ENCODE measurements around the gene ARHGAP44. TPM values are rescaled to one million over a fixed set of nuclear protein-coding genes. Genes with fewer than 3 reads are reported as not detected.

Gene ARHGAP44
- total and polyA plus RNA-seq, 2 experiments from 2014 or later: 5.8 to 16.4 TPM

DNA sequence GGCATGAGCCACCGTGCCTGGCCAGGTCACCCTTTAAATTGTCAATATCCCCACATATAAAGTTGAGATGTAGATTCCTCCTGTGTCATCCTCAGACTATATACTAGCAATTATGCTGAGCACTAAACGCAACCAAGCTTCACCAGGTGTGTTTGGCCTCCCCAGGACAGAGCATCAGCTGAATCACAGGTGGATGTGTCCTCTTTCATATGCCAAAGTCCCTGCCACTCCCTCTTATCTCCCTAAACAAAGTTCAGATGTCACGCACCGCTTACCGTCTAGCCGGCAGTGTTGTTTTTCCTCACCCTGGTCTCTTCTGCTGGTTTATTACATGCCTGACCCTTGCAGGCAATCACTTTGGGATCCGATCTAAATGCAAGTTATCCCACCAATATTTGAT is 43.8 kb upstream of the ARHGAP44 start:
- DNase-seq (ENCODE audit: low spot score): no peak

More for the DNA sequence above, 43.8 kb upstream of the ARHGAP44 start:
- H4K20me1 ChIP-seq (replicated peaks; ENCODE audit: insufficient read depth): no peaks in the 10 kb centered on the region
- H3K27ac ChIP-seq (ENCODE audit: low read depth): no peak overlapping the region
- no peaks in the 10 kb centered on the region for H3K27me3 ChIP-seq (ENCODE audit: insufficient read depth)
- no peaks in the 10 kb centered on the region for H3K9me2 ChIP-seq (ENCODE audit: insufficient read depth)
- H3K79me2 ChIP-seq (replicated peaks; ENCODE audit: insufficient read depth): no peaks in the 10 kb centered on the region
- Mint-ChIP-seq H3K27me3 (ENCODE audit: insufficient read depth, low read depth, poor library complexity) (peaks cover 5% of the 10 kb centered on the region), H3K27ac (no peak overlapping the region), H3K4me3 (no peak overlapping the region), H3K4me1 (peaks cover 7% of the 10 kb centered on the region), H3K36me3 (ENCODE audit: low read depth) (no peaks in the 10 kb centered on the region), H3K9me3 (no peaks in the 10 kb centered on the region)
- no peak for ATAC-seq
- H3K4me2 ChIP-seq: no peak overlapping the region
- TF ChIP-seq STAT1 (IDR thresholded peaks at IDR 0.05; ENCODE audit: unreplicated experiment): no peak
- TF ChIP-seq CREB1 (CRISPR knock-in tag; IDR thresholded peaks at IDR 0.05; ENCODE audit: low read depth): no peak
- no peak for TF ChIP-seq EZH2 (IDR thresholded peaks at IDR 0.05; ENCODE audit: low read depth, unreplicated experiment)
- no peak for TF ChIP-seq ZNF331 (CRISPR knock-in tag; IDR thresholded peaks at IDR 0.05; ENCODE audit: low read depth)
- TF ChIP-seq, protein P1, sequence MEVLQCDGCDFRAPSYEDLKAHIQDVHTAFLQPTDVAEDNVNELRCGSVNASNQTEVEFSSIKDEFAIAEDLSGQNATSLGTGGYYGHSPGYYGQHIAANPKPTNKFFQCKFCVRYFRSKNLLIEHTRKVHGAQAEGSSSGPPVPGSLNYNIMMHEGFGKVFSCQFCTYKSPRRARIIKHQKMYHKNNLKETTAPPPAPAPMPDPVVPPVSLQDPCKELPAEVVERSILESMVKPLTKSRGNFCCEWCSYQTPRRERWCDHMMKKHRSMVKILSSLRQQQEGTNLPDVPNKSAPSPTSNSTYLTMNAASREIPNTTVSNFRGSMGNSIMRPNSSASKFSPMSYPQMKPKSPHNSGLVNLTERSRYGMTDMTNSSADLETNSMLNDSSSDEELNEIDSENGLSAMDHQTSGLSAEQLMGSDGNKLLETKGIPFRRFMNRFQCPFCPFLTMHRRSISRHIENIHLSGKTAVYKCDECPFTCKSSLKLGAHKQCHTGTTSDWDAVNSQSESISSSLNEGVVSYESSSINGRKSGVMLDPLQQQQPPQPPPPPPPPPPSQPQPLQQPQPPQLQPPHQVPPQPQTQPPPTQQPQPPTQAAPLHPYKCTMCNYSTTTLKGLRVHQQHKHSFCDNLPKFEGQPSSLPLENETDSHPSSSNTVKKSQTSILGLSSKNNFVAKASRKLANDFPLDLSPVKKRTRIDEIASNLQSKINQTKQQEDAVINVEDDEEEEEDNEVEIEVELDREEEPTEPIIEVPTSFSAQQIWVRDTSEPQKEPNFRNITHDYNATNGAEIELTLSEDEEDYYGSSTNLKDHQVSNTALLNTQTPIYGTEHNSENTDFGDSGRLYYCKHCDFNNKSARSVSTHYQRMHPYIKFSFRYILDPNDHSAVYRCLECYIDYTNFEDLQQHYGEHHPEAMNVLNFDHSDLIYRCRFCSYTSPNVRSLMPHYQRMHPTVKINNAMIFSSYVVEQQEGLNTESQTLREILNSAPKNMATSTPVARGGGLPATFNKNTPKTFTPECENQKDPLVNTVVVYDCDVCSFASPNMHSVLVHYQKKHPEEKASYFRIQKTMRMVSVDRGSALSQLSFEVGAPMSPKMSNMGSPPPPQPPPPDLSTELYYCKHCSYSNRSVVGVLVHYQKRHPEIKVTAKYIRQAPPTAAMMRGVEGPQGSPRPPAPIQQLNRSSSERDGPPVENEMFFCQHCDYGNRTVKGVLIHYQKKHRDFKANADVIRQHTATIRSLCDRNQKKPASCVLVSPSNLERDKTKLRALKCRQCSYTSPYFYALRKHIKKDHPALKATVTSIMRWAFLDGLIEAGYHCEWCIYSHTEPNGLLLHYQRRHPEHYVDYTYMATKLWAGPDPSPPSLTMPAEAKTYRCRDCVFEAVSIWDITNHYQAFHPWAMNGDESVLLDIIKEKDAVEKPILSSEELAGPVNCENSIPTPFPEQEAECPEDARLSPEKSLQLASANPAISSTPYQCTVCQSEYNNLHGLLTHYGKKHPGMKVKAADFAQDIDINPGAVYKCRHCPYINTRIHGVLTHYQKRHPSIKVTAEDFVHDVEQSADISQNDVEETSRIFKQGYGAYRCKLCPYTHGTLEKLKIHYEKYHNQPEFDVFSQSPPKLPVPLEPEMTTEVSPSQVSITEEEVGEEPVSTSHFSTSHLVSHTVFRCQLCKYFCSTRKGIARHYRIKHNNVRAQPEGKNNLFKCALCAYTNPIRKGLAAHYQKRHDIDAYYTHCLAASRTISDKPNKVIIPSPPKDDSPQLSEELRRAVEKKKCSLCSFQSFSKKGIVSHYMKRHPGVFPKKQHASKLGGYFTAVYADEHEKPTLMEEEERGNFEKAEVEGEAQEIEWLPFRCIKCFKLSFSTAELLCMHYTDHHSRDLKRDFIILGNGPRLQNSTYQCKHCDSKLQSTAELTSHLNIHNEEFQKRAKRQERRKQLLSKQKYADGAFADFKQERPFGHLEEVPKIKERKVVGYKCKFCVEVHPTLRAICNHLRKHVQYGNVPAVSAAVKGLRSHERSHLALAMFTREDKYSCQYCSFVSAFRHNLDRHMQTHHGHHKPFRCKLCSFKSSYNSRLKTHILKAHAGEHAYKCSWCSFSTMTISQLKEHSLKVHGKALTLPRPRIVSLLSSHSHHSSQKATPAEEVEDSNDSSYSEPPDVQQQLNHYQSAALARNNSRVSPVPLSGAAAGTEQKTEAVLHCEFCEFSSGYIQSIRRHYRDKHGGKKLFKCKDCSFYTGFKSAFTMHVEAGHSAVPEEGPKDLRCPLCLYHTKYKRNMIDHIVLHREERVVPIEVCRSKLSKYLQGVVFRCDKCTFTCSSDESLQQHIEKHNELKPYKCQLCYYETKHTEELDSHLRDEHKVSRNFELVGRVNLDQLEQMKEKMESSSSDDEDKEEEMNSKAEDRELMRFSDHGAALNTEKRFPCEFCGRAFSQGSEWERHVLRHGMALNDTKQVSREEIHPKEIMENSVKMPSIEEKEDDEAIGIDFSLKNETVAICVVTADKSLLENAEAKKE (CRISPR knock-in tag; IDR thresholded peaks at IDR 0.05): no peak
- TF ChIP-seq, protein P2, sequence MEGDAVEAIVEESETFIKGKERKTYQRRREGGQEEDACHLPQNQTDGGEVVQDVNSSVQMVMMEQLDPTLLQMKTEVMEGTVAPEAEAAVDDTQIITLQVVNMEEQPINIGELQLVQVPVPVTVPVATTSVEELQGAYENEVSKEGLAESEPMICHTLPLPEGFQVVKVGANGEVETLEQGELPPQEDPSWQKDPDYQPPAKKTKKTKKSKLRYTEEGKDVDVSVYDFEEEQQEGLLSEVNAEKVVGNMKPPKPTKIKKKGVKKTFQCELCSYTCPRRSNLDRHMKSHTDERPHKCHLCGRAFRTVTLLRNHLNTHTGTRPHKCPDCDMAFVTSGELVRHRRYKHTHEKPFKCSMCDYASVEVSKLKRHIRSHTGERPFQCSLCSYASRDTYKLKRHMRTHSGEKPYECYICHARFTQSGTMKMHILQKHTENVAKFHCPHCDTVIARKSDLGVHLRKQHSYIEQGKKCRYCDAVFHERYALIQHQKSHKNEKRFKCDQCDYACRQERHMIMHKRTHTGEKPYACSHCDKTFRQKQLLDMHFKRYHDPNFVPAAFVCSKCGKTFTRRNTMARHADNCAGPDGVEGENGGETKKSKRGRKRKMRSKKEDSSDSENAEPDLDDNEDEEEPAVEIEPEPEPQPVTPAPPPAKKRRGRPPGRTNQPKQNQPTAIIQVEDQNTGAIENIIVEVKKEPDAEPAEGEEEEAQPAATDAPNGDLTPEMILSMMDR (conservative IDR thresholded peaks at IDR 0.05; ENCODE audit: low read depth in 2 of 2): no peak
- TF ChIP-seq NANOG (IDR thresholded peaks at IDR 0.05; ENCODE audit: borderline replicate concordance): no peak
- TF ChIP-seq ZNF114 (CRISPR knock-in tag; IDR thresholded peaks at IDR 0.05): no peak
- no peak for TF ChIP-seq POLR2AphosphoS5 (IDR thresholded peaks at IDR 0.05; ENCODE audit: low read depth)
- TF ChIP-seq, protein P3, sequence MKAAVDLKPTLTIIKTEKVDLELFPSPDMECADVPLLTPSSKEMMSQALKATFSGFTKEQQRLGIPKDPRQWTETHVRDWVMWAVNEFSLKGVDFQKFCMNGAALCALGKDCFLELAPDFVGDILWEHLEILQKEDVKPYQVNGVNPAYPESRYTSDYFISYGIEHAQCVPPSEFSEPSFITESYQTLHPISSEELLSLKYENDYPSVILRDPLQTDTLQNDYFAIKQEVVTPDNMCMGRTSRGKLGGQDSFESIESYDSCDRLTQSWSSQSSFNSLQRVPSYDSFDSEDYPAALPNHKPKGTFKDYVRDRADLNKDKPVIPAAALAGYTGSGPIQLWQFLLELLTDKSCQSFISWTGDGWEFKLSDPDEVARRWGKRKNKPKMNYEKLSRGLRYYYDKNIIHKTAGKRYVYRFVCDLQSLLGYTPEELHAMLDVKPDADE (IDR thresholded peaks at IDR 0.05): no peak
- no peak for TF ChIP-seq JUNB (IDR thresholded peaks at IDR 0.05; ENCODE audit: unreplicated experiment)
- TF ChIP-seq, protein P4, sequence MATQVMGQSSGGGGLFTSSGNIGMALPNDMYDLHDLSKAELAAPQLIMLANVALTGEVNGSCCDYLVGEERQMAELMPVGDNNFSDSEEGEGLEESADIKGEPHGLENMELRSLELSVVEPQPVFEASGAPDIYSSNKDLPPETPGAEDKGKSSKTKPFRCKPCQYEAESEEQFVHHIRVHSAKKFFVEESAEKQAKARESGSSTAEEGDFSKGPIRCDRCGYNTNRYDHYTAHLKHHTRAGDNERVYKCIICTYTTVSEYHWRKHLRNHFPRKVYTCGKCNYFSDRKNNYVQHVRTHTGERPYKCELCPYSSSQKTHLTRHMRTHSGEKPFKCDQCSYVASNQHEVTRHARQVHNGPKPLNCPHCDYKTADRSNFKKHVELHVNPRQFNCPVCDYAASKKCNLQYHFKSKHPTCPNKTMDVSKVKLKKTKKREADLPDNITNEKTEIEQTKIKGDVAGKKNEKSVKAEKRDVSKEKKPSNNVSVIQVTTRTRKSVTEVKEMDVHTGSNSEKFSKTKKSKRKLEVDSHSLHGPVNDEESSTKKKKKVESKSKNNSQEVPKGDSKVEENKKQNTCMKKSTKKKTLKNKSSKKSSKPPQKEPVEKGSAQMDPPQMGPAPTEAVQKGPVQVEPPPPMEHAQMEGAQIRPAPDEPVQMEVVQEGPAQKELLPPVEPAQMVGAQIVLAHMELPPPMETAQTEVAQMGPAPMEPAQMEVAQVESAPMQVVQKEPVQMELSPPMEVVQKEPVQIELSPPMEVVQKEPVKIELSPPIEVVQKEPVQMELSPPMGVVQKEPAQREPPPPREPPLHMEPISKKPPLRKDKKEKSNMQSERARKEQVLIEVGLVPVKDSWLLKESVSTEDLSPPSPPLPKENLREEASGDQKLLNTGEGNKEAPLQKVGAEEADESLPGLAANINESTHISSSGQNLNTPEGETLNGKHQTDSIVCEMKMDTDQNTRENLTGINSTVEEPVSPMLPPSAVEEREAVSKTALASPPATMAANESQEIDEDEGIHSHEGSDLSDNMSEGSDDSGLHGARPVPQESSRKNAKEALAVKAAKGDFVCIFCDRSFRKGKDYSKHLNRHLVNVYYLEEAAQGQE (IDR thresholded peaks at IDR 0.05; ENCODE audit: unreplicated experiment): no peak
- no peak for TF ChIP-seq EZH2phosphoT487 (IDR thresholded peaks at IDR 0.05; ENCODE audit: unreplicated experiment)
- no peak overlapping the region for H2AFZ ChIP-seq
- H3F3A ChIP-seq (replicated peaks; ENCODE audit: low read depth): no peaks in the 10 kb centered on the region
- no peaks in the 10 kb centered on the region for H3K36me3 ChIP-seq (ENCODE audit: insufficient read depth)
- H3K4me3 ChIP-seq: no peak overlapping the region
- no peaks in the 10 kb centered on the region for H3K4me1 ChIP-seq (ENCODE audit: insufficient read depth)

Data from GM23338 (cell line).